PC-3 (cell line): ENCODE results near the gene DENND5B.

Experiments used
- CTCF ChIP-seq: fragments of 300-600 bp; sonication (generic); conservative IDR thresholded peaks from 2 replicates; pipeline ENCODE4 v1.5.1; 2017; ENCODE audit warnings: antibody characterized with exemption, low read depth, mild to moderate bottlenecking, low read length
- EZH2 ChIP-seq: fragments of 300-600 bp; sonication (generic); IDR thresholded peaks from one replicate; pipeline ENCODE4 v1.6.1; 2017; ENCODE audit warnings: antibody characterized with exemption, mild to moderate bottlenecking, low read length; ENCODE audit not compliant: unreplicated experiment
- EZH2phosphoT487 ChIP-seq: fragments of 300-600 bp; sonication (generic); IDR thresholded peaks from 2 replicates; pipeline ENCODE4 v1.6.1; 2018; ENCODE audit warnings: mild to moderate bottlenecking, antibody characterized with exemption, low read length, borderline replicate concordance

GRCh38 chr12:31516702-31517101 is 74.2 kb downstream of the DENND5B start:
- no peak for TF ChIP-seq CTCF
- TF ChIP-seq EZH2, result no peak
- no peak for TF ChIP-seq EZH2phosphoT487
